ENCODE measurements around the gene NEK1.
"Not testable (repeated sequence)": the region's sequence is repeated elsewhere in the genome, so short reads cannot be mapped to it uniquely, and the experiment has no call there.

The NEK1 gene

GRCh38 chr4:169484485-169484884 lies 127.9 kb downstream of the NEK1 start:
- DNase-seq (ENCODE audit: low read depth) = peak; percentile 13
- TF ChIP-seq, protein P1, sequence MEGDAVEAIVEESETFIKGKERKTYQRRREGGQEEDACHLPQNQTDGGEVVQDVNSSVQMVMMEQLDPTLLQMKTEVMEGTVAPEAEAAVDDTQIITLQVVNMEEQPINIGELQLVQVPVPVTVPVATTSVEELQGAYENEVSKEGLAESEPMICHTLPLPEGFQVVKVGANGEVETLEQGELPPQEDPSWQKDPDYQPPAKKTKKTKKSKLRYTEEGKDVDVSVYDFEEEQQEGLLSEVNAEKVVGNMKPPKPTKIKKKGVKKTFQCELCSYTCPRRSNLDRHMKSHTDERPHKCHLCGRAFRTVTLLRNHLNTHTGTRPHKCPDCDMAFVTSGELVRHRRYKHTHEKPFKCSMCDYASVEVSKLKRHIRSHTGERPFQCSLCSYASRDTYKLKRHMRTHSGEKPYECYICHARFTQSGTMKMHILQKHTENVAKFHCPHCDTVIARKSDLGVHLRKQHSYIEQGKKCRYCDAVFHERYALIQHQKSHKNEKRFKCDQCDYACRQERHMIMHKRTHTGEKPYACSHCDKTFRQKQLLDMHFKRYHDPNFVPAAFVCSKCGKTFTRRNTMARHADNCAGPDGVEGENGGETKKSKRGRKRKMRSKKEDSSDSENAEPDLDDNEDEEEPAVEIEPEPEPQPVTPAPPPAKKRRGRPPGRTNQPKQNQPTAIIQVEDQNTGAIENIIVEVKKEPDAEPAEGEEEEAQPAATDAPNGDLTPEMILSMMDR (IDR thresholded peaks at IDR 0.05; ENCODE audit: control insufficient read depth, extremely low read depth, insufficient read depth) = no peak
- no peak overlapping the region for H3K4me3 ChIP-seq (ENCODE audit: low read depth, low read length)

DNA sequence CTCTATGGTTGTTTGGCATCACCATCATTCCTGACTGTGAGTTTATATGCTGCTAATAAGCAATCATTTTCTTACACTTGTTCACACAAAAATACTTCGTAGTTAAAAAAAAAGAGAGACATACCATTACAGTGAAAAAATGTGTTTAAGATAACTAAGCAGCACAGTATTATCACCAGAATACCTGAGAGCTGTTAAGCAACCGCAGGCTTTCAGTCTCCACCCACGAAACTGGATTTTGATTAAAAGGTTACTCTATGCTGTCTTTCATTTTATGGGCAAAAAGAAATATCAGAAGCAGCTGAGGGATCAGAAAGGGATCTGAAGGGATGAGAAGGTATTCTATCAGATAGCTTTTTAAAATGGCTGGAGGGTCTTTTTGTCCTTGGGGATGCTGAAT lies 148.3 kb downstream of the NEK1 start:
- no peak for DNase-seq (ENCODE audit: low read depth)
- no peak overlapping the region for H3K4me3 ChIP-seq (ENCODE audit: low read depth, low read length)
- TF ChIP-seq, protein P1 (IDR thresholded peaks at IDR 0.05; ENCODE audit: control insufficient read depth, extremely low read depth, insufficient read depth) = no peak

- TF ChIP-seq, protein P1 (IDR thresholded peaks at IDR 0.05; ENCODE audit: control insufficient read depth, extremely low read depth, insufficient read depth) = no peak
- H3K4me3 ChIP-seq (ENCODE audit: low read depth, low read length) = no peak overlapping the region
- no peak for DNase-seq (ENCODE audit: low read depth)
Observed at GRCh38 chr4:169460081-169460480, 152.3 kb downstream of the NEK1 start.

GRCh38 chr4:169458575-169458974 lies 153.8 kb downstream of the NEK1 start:
- H3K4me3 ChIP-seq (ENCODE audit: low read depth, low read length) = no peak overlapping the region
- DNase-seq (ENCODE audit: low read depth) = no peak
- TF ChIP-seq, protein P1 (IDR thresholded peaks at IDR 0.05; ENCODE audit: control insufficient read depth, extremely low read depth, insufficient read depth) = no peak

- not testable (repeated sequence) for DNase-seq (ENCODE audit: low read depth); H3K4me3 ChIP-seq (ENCODE audit: low read depth, low read length)
Observed at GRCh38 chr4:169452644-169453043, 159.7 kb downstream of the NEK1 start.

DNA sequence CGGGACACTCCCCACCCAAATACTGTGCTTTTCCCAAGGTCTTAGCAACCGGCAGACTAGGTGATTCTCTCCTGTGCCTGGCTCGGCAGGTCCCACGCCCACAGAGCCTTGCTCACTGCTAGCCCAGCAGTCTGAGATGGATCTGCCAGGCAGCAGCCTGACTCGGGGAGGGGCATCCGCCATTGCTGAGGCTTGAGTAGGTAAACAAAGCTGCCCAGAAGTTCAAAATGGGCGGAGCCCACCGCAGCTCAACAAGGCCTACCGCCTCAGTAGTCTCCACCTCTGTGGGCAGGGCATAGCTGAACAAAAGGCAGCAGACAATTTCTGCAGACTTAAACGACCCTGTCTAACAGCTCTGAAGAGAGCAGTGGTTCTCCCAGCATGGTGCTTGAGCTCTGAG lies 163.4 kb downstream of the NEK1 start:
- not testable (repeated sequence) for DNase-seq (ENCODE audit: low read depth); H3K4me3 ChIP-seq (ENCODE audit: low read depth, low read length)

DNA sequence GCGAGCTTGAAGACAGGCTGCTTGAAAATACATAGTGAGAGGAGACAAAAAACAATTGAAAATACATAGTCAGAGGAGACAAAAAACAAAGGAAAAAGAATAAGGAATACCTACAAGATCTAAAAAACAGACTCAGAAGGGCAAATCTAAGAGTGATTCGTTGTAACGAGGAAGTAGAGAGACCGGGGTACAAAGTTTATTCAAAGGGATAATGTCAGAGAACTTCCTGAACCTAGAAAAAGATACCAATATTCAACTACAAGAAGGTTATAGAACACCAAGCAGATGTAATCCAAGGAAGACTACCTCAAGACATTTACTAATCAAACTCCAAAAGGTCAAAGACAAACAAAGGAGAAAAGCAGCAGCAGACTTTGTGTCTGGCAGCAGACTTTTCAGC lies 165.6 kb downstream of the NEK1 start:
- H3K4me3 ChIP-seq (ENCODE audit: low read depth, low read length) = no peak overlapping the region
- no peak for DNase-seq (ENCODE audit: low read depth)
- TF ChIP-seq, protein P1 (IDR thresholded peaks at IDR 0.05; ENCODE audit: control insufficient read depth, extremely low read depth, insufficient read depth) = no peak

DNA sequence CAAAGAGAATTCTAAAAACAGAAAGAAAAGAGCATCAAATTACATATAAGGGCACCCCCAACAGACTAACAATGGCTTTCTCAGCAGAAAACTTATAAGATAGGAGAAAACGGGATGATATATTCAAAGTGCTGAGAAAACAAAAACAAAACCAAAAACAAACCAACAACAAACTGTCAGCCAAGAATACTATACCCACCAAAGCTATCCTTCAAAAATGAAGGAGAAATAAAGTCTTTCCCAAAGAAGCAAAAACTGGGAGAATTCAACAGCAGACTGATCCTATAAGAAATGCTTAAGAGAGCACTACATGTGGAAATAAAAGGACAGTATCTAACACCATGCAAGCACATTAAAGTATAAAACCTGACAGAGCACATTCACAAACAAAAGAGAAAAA lies 168.6 kb downstream of the NEK1 start:
- TF ChIP-seq, protein P1 (IDR thresholded peaks at IDR 0.05; ENCODE audit: control insufficient read depth, extremely low read depth, insufficient read depth) = no peak
- no peak overlapping the region for H3K4me3 ChIP-seq (ENCODE audit: low read depth, low read length)
- DNase-seq (ENCODE audit: low read depth) = no peak

All from LNCaP clone FGC (cell line).